HepG2 (cell line): ENCODE data around the gene A3GALT2. TPM values are rescaled to one million over a fixed set of nuclear protein-coding genes. Genes with fewer than 3 reads are reported as not detected.
A peak's percentile ranks its signal among the peaks of the same experiment; 100 is the strongest.

Experiments used
- ATAC-seq: fragments of 200-7000 bp; cut with Tn5 transposase; 3 replicates; pipeline ENCODE4 v1.9.1; 2020; ENCODE audit warnings: mild to moderate bottlenecking, moderate library complexity
- BruUV-seq: library from RNA; stranded (reverse); fragments of 400-500 nt; replicated peaks from 2 replicates; lab custom pipeline; 2021; lab: Mats Ljungman, UMichigan
- CTCF ChIA-PET: fragments of 300-600 bp; formaldehyde crosslinking; extraction: SDS; loops from one replicate; lab custom pipeline; 2021; ENCODE audit warnings: low total read pairs, inconsistent platforms, low intra/inter-chr PET ratio; lab: Yijun Ruan, JAX
- POLR2A ChIA-PET: fragments of 350-600 bp; sonication (Branson Sonifier 250); formaldehyde crosslinking; loops from one replicate; lab custom pipeline; 2020; ENCODE audit warnings: antibody characterized with exemption, inconsistent platforms; lab: Yijun Ruan, JAX
- DNase-seq: peaks from one replicate; pipeline ENCODE4 v3.0.0-alpha.2; 2015; ENCODE audit warnings: low spot score
- FAIRE-seq: peaks from 3 replicates; lab custom pipeline; 2011; peaks lifted over from hg19 to GRCh38; lab: Jason Lieb, UNC
- H2AFZ ChIP-seq: one replicate; pipeline ENCODE4 v1.6.1; 2011; ENCODE audit warnings: low read length, inconsistent platforms
- H3K27ac ChIP-seq: fragments of 300-600 bp; 3 replicates; pipeline ENCODE4 v1.8.0; 2011; ENCODE audit warnings: mixed run types, mild to moderate bottlenecking, mixed read lengths, low read length, inconsistent platforms; ENCODE audit not compliant: insufficient read depth; ENCODE audit errors: extremely low read length
- H3K27me3 ChIP-seq, 2 experiments: fragments of 200-600 bp in 1 of 2; 2 replicates in 1 of 2; 3 replicates in 1 of 2; pipeline versions ENCODE4 v1.6.0 to v1.8.0; 2011; ENCODE audit warnings: low read length in 2 of 2, mild to moderate bottlenecking in 2 of 2, moderate library complexity in 2 of 2, inconsistent platforms in 1 of 2; ENCODE audit not compliant: insufficient read depth in 2 of 2, control insufficient read depth in 1 of 2
- H3K36me3 ChIP-seq, 2 experiments: fragments of 200-600 bp in 1 of 2; replicated peaks in 1 of 2; 2 replicates in 1 of 2; 3 replicates in 1 of 2; pipeline versions ENCODE4 v1.5.1 to v1.8.0; 2011; ENCODE audit warnings: low read length in 2 of 2, inconsistent platforms in 1 of 2; ENCODE audit not compliant: insufficient read depth in 2 of 2, control insufficient read depth in 1 of 2
- H3K4me1 ChIP-seq: 2 replicates; pipeline ENCODE4 v1.5.1; 2012; ENCODE audit warnings: low read length, inconsistent platforms; ENCODE audit not compliant: insufficient read depth
- H3K4me2 ChIP-seq: 2 replicates; pipeline ENCODE4 v1.6.0; 2011; ENCODE audit warnings: low read depth, low read length, inconsistent platforms
- H3K4me3 ChIP-seq, 3 experiments: fragments of 200-600 bp in 1 of 3; sonication (generic), shearing (Covaris generic) in 1 of 3; replicated peaks in 1 of 3; 2 replicates each; pipeline ENCODE4 v1.5.1; 2011 to 2016; ENCODE audit warnings: low read length in 3 of 3, inconsistent platforms in 2 of 3, low read depth in 2 of 3, mild to moderate bottlenecking in 2 of 3, control low read depth in 1 of 3, mixed read lengths in 1 of 3; ENCODE audit not compliant: insufficient read depth in 1 of 3
- H3K79me2 ChIP-seq: one replicate; pipeline ENCODE4 v1.6.1; 2011; ENCODE audit warnings: low read length, inconsistent platforms; ENCODE audit not compliant: insufficient read depth
- H3K9ac ChIP-seq: 2 replicates; pipeline ENCODE4 v1.6.0; 2011; ENCODE audit warnings: mild to moderate bottlenecking, low read depth, low read length, inconsistent platforms; ENCODE audit not compliant: insufficient read depth
- H3K9me3 ChIP-seq: 2 replicates; pipeline ENCODE4 v1.5.1; 2012; ENCODE audit warnings: mild to moderate bottlenecking, low read length
- H4K20me1 ChIP-seq: 2 replicates; pipeline ENCODE4 v1.6.0; 2011; ENCODE audit warnings: inconsistent platforms, mild to moderate bottlenecking, low read length, moderate library complexity; ENCODE audit not compliant: insufficient read depth
- DPF2 ChIP-seq: sonication (generic); formaldehyde crosslinking; IDR thresholded peaks from 2 replicates; pipeline ENCODE4 v1.4.0; 2020; ENCODE audit warnings: mild to moderate bottlenecking, low read depth, missing genetic modification reagents, borderline replicate concordance
- ETV5 ChIP-seq: IDR thresholded peaks from 2 replicates; pipeline ENCODE4 v1.6.1; 2018; ENCODE audit warnings: missing biosample characterization, missing genetic modification reagents, inconsistent platforms, borderline replicate concordance
- ISL2 ChIP-seq: sonication (generic); formaldehyde crosslinking; IDR thresholded peaks from 2 replicates; pipeline ENCODE4 v1.5.0; 2020; ENCODE audit warnings: missing genetic modification reagents
- KAT2B ChIP-seq: fragments of 150-350 bp; IDR thresholded peaks from 2 replicates; pipeline ENCODE4 v1.6.1; 2014; ENCODE audit warnings: low read depth, low read length, borderline replicate concordance
- MED1 ChIP-seq: sonication (generic); formaldehyde crosslinking; IDR thresholded peaks from 2 replicates; pipeline ENCODE4 v1.4.0; 2020; ENCODE audit warnings: missing genetic modification reagents
- NCOA2 ChIP-seq: sonication (generic); formaldehyde crosslinking; IDR thresholded peaks from 2 replicates; pipeline ENCODE4 v1.8.0; 2022; ENCODE audit warnings: inconsistent platforms
- SIN3A ChIP-seq: IDR thresholded peaks from 2 replicates; pipeline ENCODE4 v1.6.1; 2011; ENCODE audit warnings: low read depth, mild to moderate bottlenecking, control low read depth, low read length, borderline replicate concordance
- SMAD3 ChIP-seq: sonication (generic); formaldehyde crosslinking; IDR thresholded peaks from 2 replicates; pipeline ENCODE4 v1.4.0; 2020; ENCODE audit warnings: missing genetic modification reagents
- TEAD3 ChIP-seq: optimal IDR thresholded peaks from 2 replicates; pipeline ENCODE3; 2016; ENCODE audit warnings: borderline replicate concordance
- ZNF205 ChIP-seq: IDR thresholded peaks from 2 replicates; pipeline ENCODE4 v1.6.1; 2018; ENCODE audit warnings: missing biosample characterization, missing genetic modification reagents
- WGBS: methylation state at CpG from one replicate; pipeline ENCODE4 v1.1.6; 2017; ENCODE audit warnings: low lambda C conversion rate; 5-methylcytosine and 5-hydroxymethylcytosine counted together
- in situ Hi-C: cut with HindIII; loops from 2 replicates; pipeline ENCODE4 v1.10.0; 2017; ENCODE audit warnings: low pct_unique_long_range_greater_than_20kb; ENCODE audit not compliant: extremely low pct_ligation_motif_present
- intact Hi-C: fragments of 100-400 bp; cut with micrococcal nuclease; formaldehyde crosslinking; loops from one replicate; pipeline ENCODE4 v1.10.0; 2022; ENCODE audit not compliant: unreplicated experiment
- polyA plus RNA-seq, 8 experiments: library from polyadenylated mRNA; depleted of rRNA in 3 of 8; stranded (reverse) in 7 of 8; unstranded in 1 of 8; fragments of >200 nt; fragmentation: Illumina TruSeq in 4 of 8; extraction: Trizol in 4 of 8; gene quantifications; 2 replicates each; pipeline versions ENCODE4 v1.2.1 to v1.2.3, GENCODE V29; 2011 to 2016; ENCODE audit warnings: low read depth in 4 of 8, missing spikeins in 1 of 8, mixed read lengths in 1 of 8; ENCODE audit not compliant: insufficient read depth in 1 of 8
- total RNA-seq, 5 experiments: library from RNA; depleted of rRNA; stranded (reverse); fragments of >200 nt; fragmentation: Illumina TruSeq; extraction: Trizol; gene quantifications; 2 replicates each; pipeline ENCODE4 v1.2.3, GENCODE V29; 2016; ENCODE audit warnings: low read depth in 1 of 5
- TF ChIP-seq, protein P1 (sequence below): sonication (generic); formaldehyde crosslinking; IDR thresholded peaks from 2 replicates; pipeline ENCODE4 v1.5.0; 2020; ENCODE audit warnings: mild to moderate bottlenecking, missing genetic modification reagents, borderline replicate concordance
- TF ChIP-seq, protein P2 (sequence below): sonication (generic); formaldehyde crosslinking; IDR thresholded peaks from 2 replicates; pipeline ENCODE4 v1.4.0; 2020; ENCODE audit warnings: missing genetic modification reagents
- TF ChIP-seq, protein P3 (sequence below), 2 experiments: sonication (generic) in 1 of 2; formaldehyde crosslinking in 1 of 2; IDR thresholded peaks; 2 replicates each; pipeline versions ENCODE4 v1.4.0 to v1.6.1; 2016 to 2020; ENCODE audit warnings: borderline replicate concordance in 1 of 2, low read depth in 1 of 2, mild to moderate bottlenecking in 1 of 2, missing genetic modification reagents in 1 of 2
- TF ChIP-seq, protein P4 (sequence below): sonication (generic); formaldehyde crosslinking; IDR thresholded peaks from 2 replicates; pipeline ENCODE4 v1.8.1; 2023; ENCODE audit warnings: mild to moderate bottlenecking, missing genetic modification reagents, borderline replicate concordance

A3GALT2 gene
- total and polyA plus RNA-seq, 2 of the 13 experiments (the other 11 are each of a cell fraction or from before 2014, with no cell fraction given) = not detected

DNA sequence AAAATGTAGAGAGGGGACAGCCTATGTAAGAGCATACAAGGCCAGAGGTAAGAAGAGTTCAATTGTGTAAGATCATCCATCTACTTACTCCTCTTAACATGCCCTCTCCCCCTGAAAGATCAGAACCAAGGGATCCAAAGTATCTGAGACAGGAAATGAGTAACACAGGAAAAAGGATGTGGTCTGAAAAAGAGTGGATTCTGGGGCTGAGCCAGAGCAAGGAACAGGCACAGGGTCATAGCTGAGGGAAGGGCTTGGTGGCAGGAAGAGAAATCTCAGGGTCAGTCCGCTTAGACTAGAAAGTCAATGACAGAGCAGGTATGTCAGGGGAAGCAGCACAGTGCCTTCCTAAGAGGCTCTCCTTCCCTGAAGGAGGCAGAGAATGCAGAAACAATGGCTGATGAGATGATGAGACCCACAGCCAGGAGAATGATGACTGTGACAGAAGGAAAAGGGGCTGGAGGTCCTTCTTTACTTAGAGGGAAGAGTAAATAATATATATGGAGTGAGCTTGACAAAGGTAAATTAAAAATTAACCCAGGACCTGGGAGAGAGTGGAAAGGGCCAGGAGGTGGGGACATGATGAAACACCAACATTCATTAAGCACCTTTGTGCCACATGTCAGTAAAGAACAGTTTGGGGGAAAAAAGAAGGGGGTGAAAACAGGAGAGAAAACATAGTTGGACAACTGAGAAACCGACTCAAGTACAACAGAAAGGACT is 26.2 kb upstream of the A3GALT2 start:
- no TSS peak for BruUV-seq
- TF ChIP-seq KAT2B (no peak), NCOA2 (no peak), SIN3A (peak; percentile 81), ZNF205 (peak; percentile 18; the same call in 1 of the 2 replicates), SMAD3 (peak; percentile 20; the same call in 1 of the 2 replicates), ETV5 (CRISPR knock-in tag) (peak; percentile 95), DPF2 (CRISPR knock-in tag) (peak; percentile 56), ISL2 (CRISPR knock-in tag) (peak; percentile 45; the same call in 1 of the 2 replicates), MED1 (CRISPR knock-in tag) (peak; percentile 81), TEAD3 (CRISPR knock-in tag) (peak; percentile 36)
- TF ChIP-seq, protein P1, sequence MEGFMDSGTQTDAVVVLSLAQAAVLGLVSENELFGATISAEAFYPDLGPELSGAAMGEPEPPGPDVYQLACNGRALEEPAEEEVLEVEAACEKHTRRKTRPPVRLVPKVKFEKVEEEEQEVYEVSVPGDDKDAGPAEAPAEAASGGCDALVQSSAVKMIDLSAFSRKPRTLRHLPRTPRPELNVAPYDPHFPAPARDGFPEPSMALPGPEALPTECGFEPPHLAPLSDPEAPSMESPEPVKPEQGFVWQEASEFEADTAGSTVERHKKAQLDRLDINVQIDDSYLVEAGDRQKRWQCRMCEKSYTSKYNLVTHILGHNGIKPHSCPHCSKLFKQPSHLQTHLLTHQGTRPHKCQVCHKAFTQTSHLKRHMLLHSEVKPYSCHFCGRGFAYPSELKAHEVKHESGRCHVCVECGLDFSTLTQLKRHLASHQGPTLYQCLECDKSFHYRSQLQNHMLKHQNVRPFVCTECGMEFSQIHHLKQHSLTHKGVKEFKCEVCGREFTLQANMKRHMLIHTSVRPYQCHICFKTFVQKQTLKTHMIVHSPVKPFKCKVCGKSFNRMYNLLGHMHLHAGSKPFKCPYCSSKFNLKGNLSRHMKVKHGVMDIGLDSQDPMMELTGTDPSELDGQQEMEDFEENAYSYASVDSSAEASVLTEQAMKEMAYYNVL (CRISPR knock-in tag) = peak; percentile 89; the same call in 1 of the 2 replicates
- TF ChIP-seq, protein P2, sequence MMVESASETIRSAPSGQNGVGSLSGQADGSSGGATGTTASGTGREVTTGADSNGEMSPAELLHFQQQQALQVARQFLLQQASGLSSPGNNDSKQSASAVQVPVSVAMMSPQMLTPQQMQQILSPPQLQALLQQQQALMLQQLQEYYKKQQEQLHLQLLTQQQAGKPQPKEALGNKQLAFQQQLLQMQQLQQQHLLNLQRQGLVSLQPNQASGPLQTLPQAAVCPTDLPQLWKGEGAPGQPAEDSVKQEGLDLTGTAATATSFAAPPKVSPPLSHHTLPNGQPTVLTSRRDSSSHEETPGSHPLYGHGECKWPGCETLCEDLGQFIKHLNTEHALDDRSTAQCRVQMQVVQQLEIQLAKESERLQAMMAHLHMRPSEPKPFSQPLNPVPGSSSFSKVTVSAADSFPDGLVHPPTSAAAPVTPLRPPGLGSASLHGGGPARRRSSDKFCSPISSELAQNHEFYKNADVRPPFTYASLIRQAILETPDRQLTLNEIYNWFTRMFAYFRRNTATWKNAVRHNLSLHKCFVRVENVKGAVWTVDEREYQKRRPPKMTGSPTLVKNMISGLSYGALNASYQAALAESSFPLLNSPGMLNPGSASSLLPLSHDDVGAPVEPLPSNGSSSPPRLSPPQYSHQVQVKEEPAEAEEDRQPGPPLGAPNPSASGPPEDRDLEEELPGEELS (CRISPR knock-in tag) = 0 out of 2 replicates have a peak, but pooled peaks have one; percentile 33
- TF ChIP-seq, protein P3, sequence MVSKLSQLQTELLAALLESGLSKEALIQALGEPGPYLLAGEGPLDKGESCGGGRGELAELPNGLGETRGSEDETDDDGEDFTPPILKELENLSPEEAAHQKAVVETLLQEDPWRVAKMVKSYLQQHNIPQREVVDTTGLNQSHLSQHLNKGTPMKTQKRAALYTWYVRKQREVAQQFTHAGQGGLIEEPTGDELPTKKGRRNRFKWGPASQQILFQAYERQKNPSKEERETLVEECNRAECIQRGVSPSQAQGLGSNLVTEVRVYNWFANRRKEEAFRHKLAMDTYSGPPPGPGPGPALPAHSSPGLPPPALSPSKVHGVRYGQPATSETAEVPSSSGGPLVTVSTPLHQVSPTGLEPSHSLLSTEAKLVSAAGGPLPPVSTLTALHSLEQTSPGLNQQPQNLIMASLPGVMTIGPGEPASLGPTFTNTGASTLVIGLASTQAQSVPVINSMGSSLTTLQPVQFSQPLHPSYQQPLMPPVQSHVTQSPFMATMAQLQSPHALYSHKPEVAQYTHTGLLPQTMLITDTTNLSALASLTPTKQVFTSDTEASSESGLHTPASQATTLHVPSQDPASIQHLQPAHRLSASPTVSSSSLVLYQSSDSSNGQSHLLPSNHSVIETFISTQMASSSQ (IDR thresholded peaks at IDR 0.05; ENCODE audit: low read depth) = peak; percentile 92
- TF ChIP-seq, protein P3 (CRISPR knock-in tag; IDR thresholded peaks at IDR 0.05; ENCODE audit: borderline replicate concordance) = peak; percentile 95
- TF ChIP-seq, protein P4, sequence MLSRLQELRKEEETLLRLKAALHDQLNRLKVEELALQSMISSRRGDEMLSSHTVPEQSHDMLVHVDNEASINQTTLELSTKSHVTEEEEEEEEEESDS = no peak

More for the DNA sequence above, 26.2 kb upstream of the A3GALT2 start:
- Histone ChIP-seq H3K36me3 (peaks cover 2 to 18% of the 10 kb centered on the region in 2 experiments; a peak in 2 of 5 replicates), H3K9ac (peak overlapping the region; percentile 81), H4K20me1 (peaks cover 3% of the 10 kb centered on the region; the same call in 1 of the 2 replicates), H3K4me3 (peak overlapping the region; percentile 82 to 94 (median 88)), H3K27me3 (no peaks in the 10 kb centered on the region; a peak in 1 of 5 replicates), H3K4me2 (peak overlapping the region; percentile 88), H3K79me2 (peaks cover 69% of the 10 kb centered on the region), H3K4me1 (peaks cover 82% of the 10 kb centered on the region), H3K27ac (peak overlapping the region; percentile 92), H2AFZ (no peak overlapping the region), H3K9me3 (no peaks in the 10 kb centered on the region)
- ATAC-seq (peak; percentile 73), DNase-seq (peak; percentile 94), FAIRE-seq (peak; percentile 88)
- POLR2A ChIA-PET = interaction anchor here (0.9 to 2.7 kb wide), 11 partner anchors 8 to 165 kb away, joined by 3 to 16 read pairs (median 5); partner anchors contain the start of genes A3GALT2 and TRIM62
- in situ Hi-C loops (no loop called here), intact Hi-C loops (loop anchor here (1.0 kb wide), 1 partner anchor 220 kb away; no protein-coding TSS in a partner anchor)
- CTCF ChIA-PET = no interaction called here
- 2% methylated on average over 2 of the region's 2 CpGs for WGBS
